Activated CD4-positive, alpha-beta T cell treated with anti-CD3 and anti-CD28 coated beads, Interleukin-2, amount 10 ng/mL, durations not matched to agents 7 days and 5 days (primary cell): ENCODE data around the gene GRAP. TPM values are rescaled to one million over a fixed set of nuclear protein-coding genes. Genes with fewer than 3 reads are reported as not detected.

Experiments
- CTCF ChIA-PET: fragments of 350-600 bp; sonication (Branson Sonifier 250); formaldehyde crosslinking; loops from one replicate; lab custom pipeline; 2021; ENCODE audit warnings: antibody characterized with exemption; lab: Charles Lee
- POLR2A ChIA-PET: fragments of 350-600 bp; sonication (Branson Sonifier 250); formaldehyde crosslinking; loops from one replicate; lab custom pipeline; 2021; ENCODE audit warnings: antibody characterized with exemption; lab: Charles Lee
- DNase-seq: peaks from one replicate; pipeline ENCODE4 v3.0.0-alpha.2; 2020
- H3K27ac Mint-ChIP-seq: one replicate; pipeline ENCODE4 v1.8.0; 2021; ENCODE audit warnings: mild to moderate bottlenecking, moderate library complexity, mixed read lengths
- H3K27me3 Mint-ChIP-seq: one replicate; pipeline ENCODE4 v1.8.0; 2021; ENCODE audit warnings: mixed read lengths
- H3K36me3 Mint-ChIP-seq: one replicate; pipeline ENCODE4 v1.8.0; 2021; ENCODE audit warnings: low read depth, mixed read lengths
- H3K4me1 Mint-ChIP-seq: one replicate; pipeline ENCODE4 v1.8.0; 2021; ENCODE audit warnings: mixed read lengths
- H3K4me3 Mint-ChIP-seq: one replicate; pipeline ENCODE4 v1.8.0; 2021; ENCODE audit warnings: mild to moderate bottlenecking, moderate library complexity, mixed read lengths
- H3K9me3 Mint-ChIP-seq: one replicate; pipeline ENCODE4 v1.8.0; 2021; ENCODE audit warnings: mixed read lengths
- total RNA-seq, 2 experiments: library from RNA; stranded (reverse); gene quantifications; one replicate each; pipeline ENCODE4 v1.2.3, GENCODE V29; 2021

Gene GRAP
- total RNA-seq, 2 experiments from 2014 or later, result 35.4 to 39.2 TPM

DNA sequence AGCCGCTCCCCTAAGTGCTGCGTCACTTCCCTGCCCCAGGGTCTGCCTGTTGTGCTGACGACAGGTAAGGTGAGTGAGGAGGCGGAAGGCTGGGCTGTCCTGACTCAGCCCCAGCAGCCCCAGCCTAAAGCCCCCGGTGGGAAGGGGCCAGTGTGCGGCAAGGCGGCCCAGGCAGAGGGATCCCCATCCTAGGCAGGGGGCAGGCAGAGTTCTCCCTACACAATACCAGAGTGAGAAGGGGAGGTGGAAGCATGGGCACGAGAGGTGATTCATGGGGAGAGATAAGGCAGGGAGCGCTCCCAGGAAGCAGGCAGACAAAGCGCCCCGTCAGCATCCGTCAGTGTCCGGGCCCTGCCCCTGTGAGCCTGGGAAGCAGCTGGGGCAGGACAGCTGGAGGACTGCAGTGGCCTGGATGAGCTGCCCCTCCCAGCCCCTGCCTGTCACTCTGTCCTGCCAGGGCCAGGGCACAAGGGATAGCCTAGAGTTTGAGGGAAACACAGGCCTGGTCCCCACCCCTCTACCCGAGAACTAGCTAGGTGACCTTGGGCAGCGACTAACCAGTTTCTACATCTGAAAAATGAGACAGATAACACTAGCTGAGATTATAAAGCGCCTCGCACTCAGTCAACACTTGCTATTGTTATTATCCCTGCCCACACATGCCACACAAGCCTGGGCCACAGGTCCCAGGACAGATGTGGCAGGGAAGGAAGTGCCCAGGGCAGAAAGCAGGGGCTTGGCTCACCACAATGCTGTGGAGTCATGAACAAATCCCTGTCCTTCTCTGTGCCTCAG is 46.0 kb downstream of the GRAP start:
- Mint-ChIP-seq H3K27ac (no peak overlapping the region), H3K4me1 (peaks cover 34% of the 10 kb centered on the region), H3K4me3 (no peak overlapping the region), H3K27me3 (no peaks in the 10 kb centered on the region), H3K9me3 (peaks cover 6% of the 10 kb centered on the region), H3K36me3 (peaks cover 11% of the 10 kb centered on the region)
- no peak for DNase-seq
- ChIA-PET CTCF (interaction anchor here (0.7 to 1.8 kb wide), 3 partner anchors 14 to 42 kb away, joined by 3 to 5 read pairs (median 4); no protein-coding TSS in a partner anchor), POLR2A (no interaction called here)

DNA sequence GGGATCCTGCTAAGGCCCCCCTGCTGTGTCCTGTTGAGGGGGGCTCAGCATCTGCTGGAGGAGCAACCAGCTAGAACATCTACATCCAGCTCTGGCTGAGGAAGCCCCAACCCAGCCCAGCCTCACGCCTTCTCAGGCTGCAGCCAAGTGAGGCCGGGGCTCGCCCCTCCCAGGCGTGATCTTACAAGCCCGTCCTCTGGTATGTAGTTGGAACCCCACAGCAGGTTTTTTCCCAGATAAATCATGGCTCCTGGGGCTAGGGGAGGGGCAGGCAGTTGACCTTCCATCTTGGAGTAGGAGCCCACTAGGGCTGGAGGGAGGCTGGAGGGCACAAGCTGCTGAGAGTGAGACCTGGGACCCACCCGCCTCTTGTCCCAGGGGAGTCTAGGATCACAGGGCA is 46.8 kb downstream of the GRAP start:
- POLR2A ChIA-PET, result no interaction called here
- Mint-ChIP-seq H3K27me3 (no peaks in the 10 kb centered on the region), H3K9me3 (peaks cover 11% of the 10 kb centered on the region), H3K4me3 (no peak overlapping the region), H3K36me3 (peaks cover 16% of the 10 kb centered on the region), H3K27ac (no peak overlapping the region), H3K4me1 (peaks cover 31% of the 10 kb centered on the region)
- no peak for DNase-seq
- CTCF ChIA-PET, result no interaction called here

DNA sequence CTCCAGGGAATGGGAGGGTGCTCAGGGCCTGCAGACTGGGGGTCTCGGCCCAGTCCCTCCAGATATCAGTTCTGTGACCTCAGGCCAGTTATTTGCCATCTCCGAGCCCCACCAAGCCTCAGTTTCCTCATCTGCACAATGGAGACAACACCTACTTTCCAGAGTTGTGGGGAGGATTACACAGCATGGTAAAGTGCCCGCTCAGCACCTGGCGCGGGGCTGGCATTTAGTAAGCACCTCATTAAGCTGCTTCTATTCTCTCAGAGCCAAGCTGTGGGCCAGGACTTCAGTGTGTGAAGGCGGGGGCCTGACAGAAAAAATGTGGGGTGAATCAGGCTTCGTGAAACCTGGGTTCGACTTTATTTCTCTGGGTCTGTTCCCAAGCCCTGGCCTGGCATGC is 47.4 kb downstream of the GRAP start:
- H3K4me1 Mint-ChIP-seq, result peaks cover 28% of the 10 kb centered on the region

DNA sequence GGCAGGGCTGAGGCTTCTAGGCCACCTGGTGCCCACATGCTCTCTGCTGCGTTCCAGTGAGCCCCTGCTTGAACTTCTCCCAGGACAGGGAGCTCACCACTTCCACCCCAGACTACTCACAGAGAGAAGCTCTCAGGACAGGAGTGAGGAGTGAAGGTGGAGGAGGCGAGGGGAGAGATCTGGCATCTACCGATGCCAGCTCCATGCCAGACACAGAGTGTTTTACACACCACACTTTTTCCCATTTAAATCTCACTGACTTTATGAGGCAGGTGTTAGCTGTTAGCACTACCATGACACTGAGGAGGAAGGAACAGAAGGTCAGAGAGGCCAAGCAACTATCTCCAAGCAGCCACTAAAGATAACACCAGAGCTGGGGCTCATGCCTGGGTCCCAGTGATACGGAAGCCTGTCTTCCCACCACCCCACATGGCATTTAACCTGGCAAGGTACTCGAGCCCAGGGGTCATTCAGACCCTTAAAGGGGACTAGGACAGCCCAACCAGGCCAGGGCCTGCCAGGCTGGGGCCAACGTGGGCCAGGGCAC is 49.0 kb downstream of the GRAP start:
- Mint-ChIP-seq H3K27me3 (no peaks in the 10 kb centered on the region), H3K27ac (no peak overlapping the region), H3K4me1 (peaks cover 30% of the 10 kb centered on the region), H3K9me3 (peaks cover 13% of the 10 kb centered on the region), H3K36me3 (peaks cover 18% of the 10 kb centered on the region), H3K4me3 (no peak overlapping the region)
- CTCF ChIA-PET, result interaction anchor here (0.6 to 3.2 kb wide), 4 partner anchors 8 to 37 kb away, joined by 3 to 13 read pairs (median 8); no protein-coding TSS in a partner anchor
- POLR2A ChIA-PET, result no interaction called here
- DNase-seq, result no peak

More for the DNA sequence above, 47.4 kb downstream of the GRAP start:
- Mint-ChIP-seq H3K4me3 (no peak overlapping the region), H3K27me3 (no peaks in the 10 kb centered on the region), H3K36me3 (peaks cover 18% of the 10 kb centered on the region), H3K9me3 (peaks cover 13% of the 10 kb centered on the region), H3K27ac (no peak overlapping the region)
- ChIA-PET POLR2A (no interaction called here), CTCF (interaction anchor here (3.2 kb wide), 1 partner anchor 39 kb away, joined by 12 read pairs; no protein-coding TSS in a partner anchor)
- no peak for DNase-seq

DNA sequence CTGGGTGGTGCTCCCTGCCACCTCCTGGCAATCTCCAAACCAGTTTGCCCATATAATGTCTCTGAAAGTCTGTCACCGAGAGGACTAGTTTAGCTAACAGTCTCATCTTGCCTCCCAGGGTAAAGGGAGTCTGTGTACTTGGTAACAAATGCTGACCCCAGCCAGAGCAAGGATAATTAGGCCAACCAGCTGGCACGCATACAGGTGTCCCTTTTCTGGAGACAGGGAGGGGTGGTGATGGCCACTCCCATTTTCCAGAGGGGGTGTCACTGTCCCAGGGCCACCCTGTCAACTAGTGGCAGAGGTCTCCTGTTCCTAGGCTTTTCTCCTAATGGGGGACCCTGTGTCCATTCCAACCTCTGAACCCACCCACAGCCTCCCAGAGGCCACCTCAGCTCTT is 50.3 kb downstream of the GRAP start:
- ChIA-PET POLR2A (no interaction called here), CTCF (interaction anchor here (0.6 to 3.2 kb wide), 4 partner anchors 11 to 47 kb away, joined by 3 to 13 read pairs (median 8); no protein-coding TSS in a partner anchor)
- H3K4me1 Mint-ChIP-seq, result peaks cover 25% of the 10 kb centered on the region

DNA sequence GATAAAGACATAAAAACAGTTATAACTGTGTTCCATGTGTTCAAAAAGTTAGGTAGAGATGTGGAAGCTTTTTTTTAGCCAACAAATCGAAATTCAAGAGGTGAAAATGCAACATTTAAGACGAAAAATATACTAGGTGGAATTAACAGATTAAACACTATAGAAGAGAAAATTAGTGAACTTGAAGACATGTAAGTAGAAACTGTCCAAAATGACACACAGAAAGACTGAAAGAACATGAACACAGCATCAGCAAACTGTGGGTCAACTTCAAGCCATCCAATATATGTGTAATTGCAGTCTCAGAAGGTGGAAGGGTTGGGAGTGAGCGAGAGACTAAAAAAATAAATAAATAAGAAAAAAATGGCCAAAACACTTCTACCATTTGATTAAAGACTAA is 51.5 kb downstream of the GRAP start:
- ChIA-PET POLR2A (no interaction called here), CTCF (interaction anchor here (2.0 kb wide), 1 partner anchor 7 kb away, joined by 5 read pairs; no protein-coding TSS in a partner anchor)
- Mint-ChIP-seq H3K27me3 (no peaks in the 10 kb centered on the region), H3K4me3 (no peak overlapping the region), H3K4me1 (peaks cover 20% of the 10 kb centered on the region), H3K9me3 (peaks cover 13% of the 10 kb centered on the region), H3K36me3 (peaks cover 16% of the 10 kb centered on the region), H3K27ac (no peak overlapping the region)
- no peak for DNase-seq

More for the DNA sequence above, 50.3 kb downstream of the GRAP start:
- Mint-ChIP-seq H3K27me3 (no peaks in the 10 kb centered on the region), H3K36me3 (peaks cover 16% of the 10 kb centered on the region), H3K27ac (no peak overlapping the region), H3K9me3 (peaks cover 13% of the 10 kb centered on the region), H3K4me3 (no peak overlapping the region)
- DNase-seq, result no peak

DNA sequence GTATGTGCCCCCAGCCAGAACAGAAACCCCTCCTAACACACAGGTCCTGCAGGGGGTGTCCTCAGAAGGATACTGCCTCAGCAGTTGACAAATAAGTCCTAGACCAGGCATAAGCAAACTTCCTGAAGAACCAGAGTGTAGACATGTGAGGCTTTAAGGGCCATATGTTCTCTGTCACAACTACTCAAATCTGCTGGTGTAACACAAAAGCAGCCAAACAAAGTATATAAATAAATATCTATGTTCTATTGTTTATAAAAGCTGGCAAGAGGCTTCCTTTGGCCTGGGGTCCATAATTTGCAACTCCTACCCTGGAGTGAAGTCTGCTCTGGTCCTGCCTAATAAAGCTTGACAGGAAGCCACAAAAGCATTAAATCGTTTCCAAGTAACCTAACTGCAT is 52.1 kb downstream of the GRAP start:
- Mint-ChIP-seq H3K36me3 (peaks cover 16% of the 10 kb centered on the region), H3K9me3 (peaks cover 13% of the 10 kb centered on the region), H3K27me3 (no peaks in the 10 kb centered on the region), H3K27ac (no peak overlapping the region), H3K4me1 (peaks cover 20% of the 10 kb centered on the region), H3K4me3 (no peak overlapping the region)
- POLR2A ChIA-PET, result no interaction called here
- no peak for DNase-seq
- CTCF ChIA-PET, result interaction anchor here (2.0 kb wide), 1 partner anchor 8 kb away, joined by 5 read pairs; no protein-coding TSS in a partner anchor

DNA sequence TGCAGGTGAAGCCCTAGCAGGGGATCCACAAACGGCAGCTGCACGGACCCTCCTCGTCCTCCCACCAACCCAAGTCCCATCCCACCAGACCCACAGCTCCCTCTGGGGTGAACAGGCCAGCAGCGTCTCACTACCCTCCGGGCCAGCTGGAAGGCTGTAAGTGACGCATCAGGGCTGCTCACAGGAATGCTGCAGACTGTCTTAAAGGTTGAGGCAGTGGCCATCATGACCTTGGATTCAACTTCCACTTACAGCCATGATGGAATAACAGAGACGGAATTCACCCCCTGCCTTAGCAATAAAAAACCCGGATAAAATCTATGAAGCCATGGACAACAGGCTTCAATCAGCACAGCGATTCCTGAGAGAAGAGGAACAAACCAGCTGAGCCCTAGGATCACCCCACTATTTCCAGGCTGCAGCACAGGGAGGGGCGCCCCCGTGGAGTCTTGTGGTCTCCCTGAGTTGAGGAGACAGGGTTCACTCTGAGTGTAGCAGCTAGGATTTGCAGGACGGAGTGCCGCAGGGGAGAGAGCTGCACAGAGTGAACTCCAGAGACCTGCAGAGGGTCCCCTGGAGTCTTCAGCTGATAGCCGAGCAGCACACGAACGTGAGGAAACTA is 52.7 kb downstream of the GRAP start:
- CTCF ChIA-PET, result interaction anchor here (2.0 kb wide), 1 partner anchor 9 kb away, joined by 5 read pairs; no protein-coding TSS in a partner anchor
- no peak for DNase-seq
- H3K4me3 Mint-ChIP-seq, result no peak overlapping the region
- peaks cover 13% of the 10 kb centered on the region for H3K9me3 Mint-ChIP-seq
- POLR2A ChIA-PET, result no interaction called here
- peaks cover 20% of the 10 kb centered on the region for H3K4me1 Mint-ChIP-seq
- no peaks in the 10 kb centered on the region for H3K27me3 Mint-ChIP-seq
- no peak overlapping the region for H3K27ac Mint-ChIP-seq
- H3K36me3 Mint-ChIP-seq, result peaks cover 16% of the 10 kb centered on the region

DNA sequence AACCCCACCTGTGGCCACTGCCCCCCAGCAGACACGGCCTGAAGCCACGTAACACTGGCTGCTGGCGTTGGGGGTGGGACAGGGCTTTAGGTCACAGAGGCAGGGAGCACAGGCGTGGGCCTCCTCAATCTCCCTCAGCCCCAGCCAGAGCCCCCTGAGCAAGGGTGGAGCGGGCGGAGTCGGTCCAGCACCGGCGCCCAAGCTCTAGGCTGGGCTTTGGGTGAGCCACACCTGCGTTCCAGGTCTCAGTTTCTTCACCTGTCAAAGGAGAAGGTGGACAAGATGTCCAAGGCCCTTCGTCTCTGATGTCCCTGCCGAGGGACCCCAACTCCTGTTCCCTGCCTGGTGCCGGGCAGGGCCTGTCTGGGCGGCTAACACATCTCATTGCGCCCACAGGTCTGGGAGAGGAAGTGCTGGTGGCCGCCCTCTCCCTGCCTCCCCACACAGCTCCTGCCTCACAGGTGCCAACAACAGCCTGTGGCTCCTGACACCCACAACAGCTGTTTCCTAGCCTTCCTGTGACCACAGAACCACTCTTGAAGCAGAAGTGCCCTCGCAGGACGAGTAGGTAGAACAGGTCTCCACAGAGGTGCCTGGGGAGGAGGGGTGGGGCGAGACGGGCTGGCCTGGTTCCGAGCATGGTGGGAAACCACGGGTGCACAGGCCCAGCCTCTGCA is 54.2 kb downstream of the GRAP start:
- H3K9me3 Mint-ChIP-seq, result peaks cover 13% of the 10 kb centered on the region
- peak; percentile 66 for DNase-seq
- peaks cover 16% of the 10 kb centered on the region for H3K36me3 Mint-ChIP-seq
- POLR2A ChIA-PET, result no interaction called here
- peaks cover 20% of the 10 kb centered on the region for H3K4me1 Mint-ChIP-seq
- H3K27me3 Mint-ChIP-seq, result no peaks in the 10 kb centered on the region
- CTCF ChIA-PET, result interaction anchor here (2.0 kb wide), 1 partner anchor 11 kb away, joined by 7 read pairs; the partner anchor contains the start of gene FAM83G
- H3K27ac Mint-ChIP-seq, result peak overlapping the region; percentile 50
- no peak overlapping the region for H3K4me3 Mint-ChIP-seq

DNA sequence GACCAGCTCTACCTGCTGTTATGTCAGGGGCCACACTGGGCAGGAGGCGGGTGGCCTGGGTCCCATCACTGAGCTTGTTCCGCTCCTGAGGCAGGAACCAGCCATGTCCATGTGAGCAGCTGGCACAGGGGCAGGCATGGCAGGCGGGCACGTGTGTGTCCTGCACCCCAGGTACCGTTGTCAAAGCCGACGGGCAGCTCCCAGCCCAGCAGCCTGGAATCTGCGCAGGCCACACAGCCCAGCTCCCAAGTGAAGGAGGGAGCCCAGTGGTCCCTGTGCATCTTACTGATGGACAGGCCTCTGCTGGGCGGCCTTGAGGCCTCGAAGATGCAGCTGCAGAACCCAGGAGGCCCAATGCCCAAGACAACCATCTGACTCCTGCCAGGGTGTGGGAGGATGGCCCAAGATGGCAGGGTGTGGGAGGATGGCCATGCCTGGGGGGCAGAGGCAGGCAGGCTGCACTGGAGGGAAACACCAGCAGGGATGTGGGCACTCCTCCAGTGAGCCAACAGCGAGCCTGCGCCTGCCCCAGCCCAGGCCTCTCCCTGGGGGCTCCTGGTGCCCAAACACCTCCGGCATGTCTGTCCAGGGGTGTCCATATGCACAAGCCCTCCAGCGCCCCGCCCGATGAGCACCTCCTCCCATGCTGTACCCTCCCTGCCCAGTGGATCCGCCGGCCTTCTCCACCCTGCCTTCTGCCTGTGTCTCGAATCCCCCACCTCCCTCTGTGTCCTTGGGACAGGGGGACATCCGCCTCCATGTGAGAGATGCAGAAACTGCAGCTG is 55.0 kb downstream of the GRAP start:
- no peak for DNase-seq
- no peaks in the 10 kb centered on the region for H3K27me3 Mint-ChIP-seq
- no peak overlapping the region for H3K27ac Mint-ChIP-seq
- ChIA-PET POLR2A (no interaction called here), CTCF (interaction anchor here (0.6 to 2.8 kb wide), 5 partner anchors 12 to 795 kb away, joined by 3 to 8 read pairs (median 4); partner anchors contain the start of gene FAM83G)
- no peak overlapping the region for H3K4me3 Mint-ChIP-seq
- H3K4me1 Mint-ChIP-seq, result peaks cover 29% of the 10 kb centered on the region
- peaks cover 13% of the 10 kb centered on the region for H3K9me3 Mint-ChIP-seq
- peaks cover 18% of the 10 kb centered on the region for H3K36me3 Mint-ChIP-seq

DNA sequence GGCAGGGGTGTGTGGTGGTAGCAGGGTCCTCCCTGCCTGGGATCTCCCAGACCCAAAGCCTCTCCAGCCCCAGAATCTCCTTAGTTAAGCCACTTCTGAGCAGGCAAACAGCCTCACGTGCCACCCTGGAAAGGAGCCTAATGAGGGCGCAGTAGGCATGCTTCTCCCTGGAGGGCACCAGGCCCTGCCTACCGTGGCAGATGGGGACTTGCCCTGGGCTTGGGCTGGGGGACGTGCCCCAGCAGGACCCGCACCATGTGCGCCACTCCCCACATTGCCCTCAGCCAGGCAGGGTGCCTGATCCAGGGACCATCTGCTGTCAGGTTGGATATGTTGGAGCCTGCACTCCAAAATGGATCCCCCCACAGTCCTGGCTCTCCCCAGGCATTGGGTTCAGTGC is 56.4 kb downstream of the GRAP start:
- Mint-ChIP-seq H3K27me3 (no peaks in the 10 kb centered on the region), H3K4me1 (peaks cover 33% of the 10 kb centered on the region), H3K9me3 (peaks cover 6% of the 10 kb centered on the region), H3K4me3 (no peak overlapping the region), H3K27ac (no peak overlapping the region), H3K36me3 (peaks cover 10% of the 10 kb centered on the region)
- ChIA-PET POLR2A (no interaction called here), CTCF (interaction anchor here (1.2 to 2.8 kb wide), 3 partner anchors 14 to 29 kb away, joined by 3 to 8 read pairs (median 7); partner anchors contain the start of gene FAM83G)
- DNase-seq, result no peak
